Endothelial cell of umbilical vein (primary cell): ENCODE data around the gene GSG1L. TPM values are rescaled to one million over a fixed set of nuclear protein-coding genes. Genes with fewer than 3 reads are reported as not detected.

Experiments used
- BruUV-seq: library from RNA; stranded (reverse); fragments of 400-500 nt; replicated peaks from 2 replicates; lab custom pipeline; 2021; lab: Mats Ljungman, UMichigan
- CTCF ChIA-PET: fragments of 300-600, 350-600 bp; sonication (Branson Sonifier 250); formaldehyde crosslinking; loops from one replicate; lab custom pipeline; 2021; ENCODE audit warnings: antibody characterized with exemption, inconsistent platforms; lab: Charles Lee
- POLR2A ChIA-PET: fragments of 300-600, 350-600 bp; sonication (Branson Sonifier 250); formaldehyde crosslinking; loops from one replicate; lab custom pipeline; 2021; ENCODE audit warnings: antibody characterized with exemption, inconsistent platforms; lab: Charles Lee
- DNase-seq: peaks from one replicate; pipeline ENCODE4 v3.0.0-alpha.2; 2011; ENCODE audit warnings: low read depth, low spot score
- FAIRE-seq: peaks from 2 replicates; lab custom pipeline; 2011; peaks lifted over from hg19 to GRCh38; lab: Jason Lieb, UNC
- H2AFZ ChIP-seq: 2 replicates; pipeline ENCODE4 v1.6.0; 2012; ENCODE audit warnings: low read depth, low read length, control low read depth, inconsistent platforms
- H3K27ac ChIP-seq: 2 replicates; pipeline ENCODE4 v1.5.1; 2011; ENCODE audit warnings: low read depth, mild to moderate bottlenecking, control low read depth, low read length, moderate library complexity; ENCODE audit not compliant: insufficient read depth
- H3K27me3 ChIP-seq, 2 experiments: 2 replicates each; pipeline versions ENCODE4 v1.6.0 to v1.6.1; 2011; ENCODE audit warnings: low read length in 2 of 2, mixed read lengths in 1 of 2; ENCODE audit not compliant: control insufficient read depth in 2 of 2, insufficient read depth in 2 of 2
- H3K36me3 ChIP-seq, 2 experiments: 2 replicates in 1 of 2; 3 replicates in 1 of 2; pipeline ENCODE4 v1.5.1; 2011; ENCODE audit warnings: low read length in 2 of 2, mild to moderate bottlenecking in 1 of 2, moderate library complexity in 1 of 2; ENCODE audit not compliant: control insufficient read depth in 2 of 2, insufficient read depth in 2 of 2; ENCODE audit errors: extremely low read depth in 1 of 2
- H3K4me1 ChIP-seq: 3 replicates; pipeline ENCODE4 v1.5.1; 2011; ENCODE audit warnings: mild to moderate bottlenecking, low read length; ENCODE audit not compliant: control insufficient read depth, insufficient read depth; ENCODE audit errors: extremely low read depth
- H3K4me2 ChIP-seq: 2 replicates; pipeline ENCODE4 v1.6.1; 2011; ENCODE audit warnings: low read length, control low read depth, mixed read lengths; ENCODE audit not compliant: insufficient read depth
- H3K4me3 ChIP-seq, 3 experiments: fragments of 200-600 bp in 1 of 3; sonication (generic), shearing (Covaris generic) in 1 of 3; replicated peaks in 1 of 3; 2 replicates each; pipeline ENCODE4 v1.5.1; 2011 to 2016; ENCODE audit warnings: control low read depth in 3 of 3, low read length in 3 of 3, mild to moderate bottlenecking in 2 of 3, inconsistent platforms in 1 of 3, low read depth in 1 of 3, moderate library complexity in 1 of 3; ENCODE audit not compliant: insufficient read depth in 1 of 3
- H3K79me2 ChIP-seq: 2 replicates; pipeline ENCODE4 v1.6.0; 2012; ENCODE audit warnings: low read length, inconsistent platforms; ENCODE audit not compliant: control insufficient read depth, insufficient read depth
- H3K9ac ChIP-seq: replicated peaks from 2 replicates; pipeline ENCODE3; 2011; ENCODE audit warnings: low read length, control low read depth; ENCODE audit not compliant: insufficient read depth; ENCODE audit errors: extremely low read depth
- H3K9me1 ChIP-seq: replicated peaks from 3 replicates; pipeline ENCODE4 v1.6.0; 2011; ENCODE audit warnings: mild to moderate bottlenecking, low read length; ENCODE audit not compliant: control insufficient read depth, insufficient read depth; ENCODE audit errors: extremely low read depth
- H3K9me3 ChIP-seq: replicated peaks from 2 replicates; pipeline ENCODE4 v1.5.1; 2012; ENCODE audit warnings: low read length, inconsistent platforms; ENCODE audit not compliant: control insufficient read depth, insufficient read depth
- H4K20me1 ChIP-seq: replicated peaks from 2 replicates; pipeline ENCODE3; 2011; ENCODE audit warnings: mild to moderate bottlenecking, low read length; ENCODE audit not compliant: control insufficient read depth, insufficient read depth; ENCODE audit errors: extremely low read depth
- EZH2 ChIP-seq: IDR thresholded peaks from 2 replicates; pipeline ENCODE4 v1.6.1; 2012; ENCODE audit warnings: borderline replicate concordance, low read depth, mild to moderate bottlenecking, moderate library complexity, low read length, inconsistent platforms; ENCODE audit not compliant: severe bottlenecking
- FOS ChIP-seq: IDR thresholded peaks from 2 replicates; pipeline ENCODE4 v1.6.1; 2011; ENCODE audit warnings: mild to moderate bottlenecking, low read length, moderate library complexity, borderline replicate concordance; ENCODE audit not compliant: insufficient read depth
- GATA2 ChIP-seq: IDR thresholded peaks from 2 replicates; pipeline ENCODE4 v1.7.0; 2011; ENCODE audit warnings: low read depth, mild to moderate bottlenecking, moderate library complexity, mixed read lengths, low read length; ENCODE audit not compliant: insufficient read length, insufficient read depth
- JUN ChIP-seq: IDR thresholded peaks from 2 replicates; pipeline ENCODE4 v1.6.1; 2011; ENCODE audit warnings: borderline replicate concordance, low read depth; ENCODE audit not compliant: insufficient read length, insufficient read depth
- MYC ChIP-seq: IDR thresholded peaks from one replicate; pipeline ENCODE4 v1.6.1; 2011; ENCODE audit warnings: mild to moderate bottlenecking, low read depth, low read length
- POLR2A ChIP-seq: IDR thresholded peaks from 2 replicates; pipeline ENCODE4 v1.6.1; 2012; ENCODE audit warnings: low read depth, mild to moderate bottlenecking, control low read depth, low read length
- POLR2AphosphoS5 ChIP-seq: IDR thresholded peaks from 2 replicates; pipeline ENCODE4 v1.6.1; 2012; ENCODE audit warnings: low read depth, mild to moderate bottlenecking, control low read depth, low read length, moderate library complexity; ENCODE audit not compliant: insufficient read depth
- dilution Hi-C: fragments of 300-500 bp; cut with MboI; formaldehyde crosslinking; loops from one replicate; pipeline ENCODE4 v1.15.0; 2019; ENCODE audit warnings: low sequenced_read_pairs; ENCODE audit not compliant: extremely low pct_ligation_motif_present
- intact Hi-C: fragments of 100-400 bp; cut with micrococcal nuclease; formaldehyde crosslinking; loops from one replicate; pipeline ENCODE4 v1.10.0; 2022
- polyA plus RNA-seq, 4 experiments: library from polyadenylated mRNA; depleted of rRNA in 3 of 4; stranded (reverse) in 3 of 4; unstranded in 1 of 4; fragments of >200 nt; gene quantifications; 2 replicates each; pipeline versions ENCODE4 v1.2.1 to v1.2.3, GENCODE V29; 2011 to 2012; ENCODE audit warnings: missing spikeins in 1 of 4
- total RNA-seq: library from RNA; stranded (reverse); gene quantifications from 2 replicates; pipeline ENCODE4 v1.2.3, GENCODE V29; 2021
- TF ChIP-seq, protein P1 (sequence below): IDR thresholded peaks from 2 replicates; pipeline ENCODE4 v1.6.1; 2011; ENCODE audit not compliant: insufficient read depth, insufficient read length
- TF ChIP-seq, protein P2 (sequence below), 2 donors: IDR thresholded peaks; 1 replicate in 1 of 2; 2 replicates in 1 of 2; pipeline ENCODE4 v1.5.1; 2011; ENCODE audit warnings: low read length in 2 of 2, mild to moderate bottlenecking in 2 of 2, moderate library complexity in 2 of 2, control low read depth in 1 of 2, inconsistent platforms in 1 of 2, low read depth in 1 of 2; ENCODE audit not compliant: insufficient read depth in 1 of 2; ENCODE audit errors: extremely low read depth in 1 of 2

The GSG1L gene
- total and polyA plus RNA-seq, 2 donors (not counting 3 experiments of a cell fraction or from before 2014, with no cell fraction given), result 0.06 TPM; not detected in 1

DNA sequence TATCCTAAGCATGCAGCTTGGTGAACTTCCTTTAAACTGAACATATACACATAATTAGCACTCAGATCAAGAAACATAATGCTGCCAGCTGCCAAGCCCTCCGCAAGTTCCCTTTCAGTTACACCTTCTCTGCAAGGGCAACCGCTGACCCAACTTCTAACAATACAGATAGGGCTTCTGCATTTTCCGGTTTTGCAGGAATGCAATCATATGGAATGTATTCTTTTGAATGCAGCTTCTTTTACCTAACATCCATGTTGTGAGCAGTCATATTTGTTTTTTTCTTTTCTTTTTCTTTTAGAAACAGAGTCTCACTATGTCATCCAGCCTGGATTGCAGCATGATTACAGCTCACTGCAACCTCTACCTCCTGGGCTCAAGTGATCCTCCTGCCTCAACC lies 110.7 kb downstream of the GSG1L start:
- POLR2A ChIA-PET, result no interaction called here
- H3K9ac ChIP-seq, result no peak overlapping the region
- H3K27me3 ChIP-seq, result no peaks in the 10 kb centered on the region
- H3K9me3 ChIP-seq, result no peaks in the 10 kb centered on the region
- no TSS peak for BruUV-seq
- H2AFZ ChIP-seq, result no peak overlapping the region
- FAIRE-seq (no peak), DNase-seq (no peak)
- H3K36me3 ChIP-seq, result no peaks in the 10 kb centered on the region
- dilution Hi-C loops, result no loop called here
- no peaks in the 10 kb centered on the region for H3K79me2 ChIP-seq
- H3K4me2 ChIP-seq, result no peak overlapping the region
- H3K4me3 ChIP-seq, result no peak overlapping the region
- TF ChIP-seq, protein P1, sequence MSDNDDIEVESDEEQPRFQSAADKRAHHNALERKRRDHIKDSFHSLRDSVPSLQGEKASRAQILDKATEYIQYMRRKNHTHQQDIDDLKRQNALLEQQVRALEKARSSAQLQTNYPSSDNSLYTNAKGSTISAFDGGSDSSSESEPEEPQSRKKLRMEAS, result no peak
- TF ChIP-seq MYC, result no peak
- TF ChIP-seq POLR2AphosphoS5, result no peak
- TF ChIP-seq JUN, result no peak
- no peak for TF ChIP-seq POLR2A
- TF ChIP-seq FOS, result no peak
- no peak for TF ChIP-seq EZH2
- TF ChIP-seq GATA2, result no peak
- TF ChIP-seq, protein P2, sequence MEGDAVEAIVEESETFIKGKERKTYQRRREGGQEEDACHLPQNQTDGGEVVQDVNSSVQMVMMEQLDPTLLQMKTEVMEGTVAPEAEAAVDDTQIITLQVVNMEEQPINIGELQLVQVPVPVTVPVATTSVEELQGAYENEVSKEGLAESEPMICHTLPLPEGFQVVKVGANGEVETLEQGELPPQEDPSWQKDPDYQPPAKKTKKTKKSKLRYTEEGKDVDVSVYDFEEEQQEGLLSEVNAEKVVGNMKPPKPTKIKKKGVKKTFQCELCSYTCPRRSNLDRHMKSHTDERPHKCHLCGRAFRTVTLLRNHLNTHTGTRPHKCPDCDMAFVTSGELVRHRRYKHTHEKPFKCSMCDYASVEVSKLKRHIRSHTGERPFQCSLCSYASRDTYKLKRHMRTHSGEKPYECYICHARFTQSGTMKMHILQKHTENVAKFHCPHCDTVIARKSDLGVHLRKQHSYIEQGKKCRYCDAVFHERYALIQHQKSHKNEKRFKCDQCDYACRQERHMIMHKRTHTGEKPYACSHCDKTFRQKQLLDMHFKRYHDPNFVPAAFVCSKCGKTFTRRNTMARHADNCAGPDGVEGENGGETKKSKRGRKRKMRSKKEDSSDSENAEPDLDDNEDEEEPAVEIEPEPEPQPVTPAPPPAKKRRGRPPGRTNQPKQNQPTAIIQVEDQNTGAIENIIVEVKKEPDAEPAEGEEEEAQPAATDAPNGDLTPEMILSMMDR (IDR thresholded peaks at IDR 0.05; ENCODE audit: extremely low read depth in 1 of 2, insufficient read depth in 1 of 2, low read depth in 1 of 2, low read length in 2 of 2), result no peak
- CTCF ChIA-PET, result interaction anchor here (0.6 kb wide), 1 partner anchor 265 kb away, joined by 3 read pairs; no protein-coding TSS in a partner anchor
- no peak overlapping the region for H3K27ac ChIP-seq
- H4K20me1 ChIP-seq, result no peaks in the 10 kb centered on the region
- no peaks in the 10 kb centered on the region for H3K4me1 ChIP-seq
- intact Hi-C loops, result no loop called here
- H3K9me1 ChIP-seq, result no peaks in the 10 kb centered on the region
